NCI-H2227 treated with DMSO at 0.1 percent for 48 hours (cell line): ENCODE results near the gene KBTBD6.
"Not testable (repeated sequence)": the region's sequence is repeated elsewhere in the genome, so short reads cannot be mapped to it uniquely, and the experiment has no call there.

Experiments
- DNase-seq: peaks from one replicate; lab custom pipeline; 2025; lab: John Stamatoyannopoulos, UW

Gene KBTBD6, protein sequence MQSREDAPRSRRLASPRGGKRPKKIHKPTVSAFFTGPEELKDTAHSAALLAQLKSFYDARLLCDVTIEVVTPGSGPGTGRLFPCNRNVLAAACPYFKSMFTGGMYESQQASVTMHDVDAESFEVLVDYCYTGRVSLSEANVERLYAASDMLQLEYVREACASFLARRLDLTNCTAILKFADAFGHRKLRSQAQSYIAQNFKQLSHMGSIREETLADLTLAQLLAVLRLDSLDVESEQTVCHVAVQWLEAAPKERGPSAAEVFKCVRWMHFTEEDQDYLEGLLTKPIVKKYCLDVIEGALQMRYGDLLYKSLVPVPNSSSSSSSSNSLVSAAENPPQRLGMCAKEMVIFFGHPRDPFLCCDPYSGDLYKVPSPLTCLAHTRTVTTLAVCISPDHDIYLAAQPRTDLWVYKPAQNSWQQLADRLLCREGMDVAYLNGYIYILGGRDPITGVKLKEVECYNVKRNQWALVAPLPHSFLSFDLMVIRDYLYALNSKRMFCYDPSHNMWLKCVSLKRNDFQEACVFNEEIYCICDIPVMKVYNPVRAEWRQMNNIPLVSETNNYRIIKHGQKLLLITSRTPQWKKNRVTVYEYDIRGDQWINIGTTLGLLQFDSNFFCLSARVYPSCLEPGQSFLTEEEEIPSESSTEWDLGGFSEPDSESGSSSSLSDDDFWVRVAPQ

DNA sequence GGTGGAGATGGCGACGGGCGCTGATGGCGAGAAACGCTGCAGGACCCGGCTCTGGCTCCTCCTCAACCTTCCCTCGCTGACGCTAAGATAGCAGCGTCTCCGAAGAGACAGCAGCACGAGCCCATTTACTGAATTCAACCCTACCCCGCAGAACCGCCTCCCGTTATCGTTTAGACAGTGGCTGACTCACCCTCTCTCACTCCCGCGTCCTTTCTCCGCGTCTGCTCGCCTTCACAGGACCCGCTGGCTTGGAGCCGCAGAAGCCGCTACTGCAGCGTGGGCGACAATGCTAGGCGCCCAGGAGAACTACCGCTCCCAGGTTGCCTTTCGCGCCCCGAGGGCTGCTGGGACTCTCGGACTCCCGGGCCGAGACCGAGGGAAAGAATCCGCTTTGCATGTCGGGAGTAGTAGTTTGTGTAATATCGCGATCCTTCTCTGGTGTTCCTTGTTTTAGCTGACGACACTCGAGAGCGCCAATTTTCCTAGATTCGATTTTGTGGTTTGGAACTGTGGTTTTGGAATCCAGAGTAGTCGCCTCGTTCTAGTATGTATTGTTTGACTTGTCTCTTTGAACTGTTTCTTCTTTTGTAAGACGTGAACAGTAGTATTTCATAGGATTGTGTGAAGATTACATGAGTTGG, at the start of gene KBTBD6:
TSS of gene KBTBD6 (minus strand) at position 291 of the 641 bp plus-strand sequence. CDS start 291 bp downstream, outside the sequence.
- DNase-seq: peak; percentile 92

DNA sequence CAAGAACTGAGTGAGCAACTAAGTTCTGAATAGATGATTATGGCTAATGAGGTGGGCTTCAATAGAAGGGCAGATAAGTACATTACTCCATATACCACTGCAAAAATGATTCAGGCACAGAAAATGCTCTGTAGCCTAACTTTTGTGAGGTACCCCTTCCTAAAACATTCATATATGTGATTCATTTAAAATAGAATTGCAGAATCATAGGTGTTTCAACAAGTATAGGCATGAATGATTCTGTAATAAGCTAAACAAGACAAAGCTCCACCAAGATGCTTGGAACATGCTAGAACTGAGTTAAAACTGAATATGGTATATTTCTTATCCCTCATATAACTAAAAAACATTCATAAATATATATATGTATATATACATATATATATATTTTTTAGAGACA, 49.6 kb upstream of the KBTBD6 start:
- no peak for DNase-seq

DNA sequence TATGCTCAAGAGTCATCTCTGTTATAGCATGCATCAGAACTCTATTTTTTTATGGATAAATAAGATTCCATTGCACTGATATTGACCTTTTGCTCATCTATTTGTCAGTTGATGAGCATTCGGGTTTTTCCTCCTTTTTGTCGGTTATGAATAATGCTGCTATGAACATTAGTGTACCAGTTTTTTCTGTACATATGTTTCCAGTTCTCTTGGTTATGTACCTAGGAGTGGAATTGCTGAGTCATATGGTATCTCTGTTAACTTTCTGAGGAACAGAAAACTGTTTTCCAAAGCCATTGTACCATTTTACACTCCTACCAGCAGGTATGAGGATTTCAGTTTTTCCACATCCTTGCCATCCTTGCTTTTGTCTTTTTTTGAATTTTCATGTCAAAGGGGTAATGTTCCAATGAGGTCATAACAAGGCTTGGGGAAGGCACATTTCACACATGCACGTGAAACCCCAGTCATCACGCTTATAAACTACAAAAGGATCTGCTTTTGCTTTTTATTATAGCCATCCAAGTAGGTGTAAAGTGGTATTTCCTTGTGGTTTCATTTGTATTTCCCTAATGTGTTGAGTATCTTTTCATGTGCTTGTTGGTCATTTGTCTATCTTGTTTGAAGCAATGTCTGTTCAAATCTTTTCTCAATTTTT, 47.1 kb upstream of the KBTBD6 start:
- DNase-seq: no peak

DNA sequence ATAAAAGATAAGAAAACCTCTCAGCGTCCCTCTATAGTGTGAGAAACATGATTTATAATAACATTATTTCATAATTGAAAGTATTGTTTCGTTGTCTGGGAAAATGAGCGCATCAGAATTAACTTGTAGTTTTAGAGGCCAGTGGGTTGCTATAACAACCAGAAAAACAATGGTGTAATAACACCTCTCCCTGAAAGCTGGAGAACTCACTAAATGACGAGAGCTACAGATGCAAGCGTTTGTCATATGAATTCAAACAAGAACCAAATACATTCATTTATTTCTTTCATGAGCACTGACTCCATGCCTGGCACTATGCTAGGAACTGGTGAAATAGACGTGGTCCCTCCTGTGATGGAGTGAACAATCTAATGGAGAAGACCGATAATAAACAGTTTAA, 45.4 kb upstream of the KBTBD6 start:
- DNase-seq: no peak

DNA sequence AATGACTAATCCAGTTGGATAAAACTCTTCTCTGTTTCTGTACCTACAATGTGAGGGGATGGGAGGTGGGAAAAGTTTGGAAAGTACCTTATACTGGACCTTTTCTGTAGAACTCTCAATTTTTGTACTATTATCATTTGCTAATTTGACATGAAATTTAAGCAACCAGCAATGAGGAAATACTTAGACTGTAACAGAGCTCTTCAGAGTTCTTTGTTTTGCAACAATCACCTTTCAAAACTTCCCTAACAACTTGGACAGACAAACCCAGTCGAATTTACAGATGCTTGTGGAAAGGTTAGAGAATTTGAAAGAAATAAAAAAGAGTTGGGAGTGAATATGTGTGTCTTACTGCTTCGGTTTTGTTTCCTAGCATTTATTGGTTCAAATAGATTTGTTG, 45.0 kb upstream of the KBTBD6 start:
- DNase-seq: no peak

DNA sequence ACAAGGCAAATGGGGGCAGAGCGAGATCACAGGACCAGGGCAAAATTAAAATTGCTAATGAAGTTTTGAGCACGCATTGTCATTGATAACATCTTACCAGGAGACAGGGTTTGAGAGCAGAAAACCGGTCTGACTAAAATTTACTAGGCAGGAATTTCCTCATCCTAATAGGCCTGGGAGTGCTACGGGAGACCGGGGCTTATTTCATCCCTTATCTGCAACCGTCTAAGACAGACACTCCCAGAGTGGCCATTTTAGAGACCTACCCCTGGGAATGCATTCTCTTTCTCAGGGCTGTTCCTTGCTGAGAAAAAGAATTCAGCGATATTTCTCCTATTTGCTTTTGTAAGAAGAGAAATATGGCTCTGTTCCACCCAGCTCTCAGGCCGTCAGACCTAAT, 43.0 kb upstream of the KBTBD6 start:
- not testable (repeated sequence) for DNase-seq

DNA sequence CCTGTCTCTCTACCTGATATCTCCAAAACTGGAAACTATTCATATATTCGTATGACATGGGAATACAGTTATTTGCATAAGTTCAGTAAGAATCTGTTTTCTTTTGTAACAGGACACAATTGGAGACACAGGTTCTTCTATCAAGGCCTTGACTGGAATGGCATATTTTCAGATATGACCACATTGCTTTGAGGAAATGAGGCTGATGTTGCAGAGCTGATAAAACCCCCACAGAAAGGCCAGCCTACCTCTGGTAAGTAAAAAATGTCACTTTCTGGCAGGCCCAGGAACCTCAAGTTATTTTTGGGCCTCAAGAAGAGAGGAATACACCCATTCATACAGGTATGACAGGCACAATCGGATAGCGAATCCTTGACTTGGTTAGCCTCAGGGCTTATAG, 29.5 kb upstream of the KBTBD6 start:
- DNase-seq: no peak

DNA sequence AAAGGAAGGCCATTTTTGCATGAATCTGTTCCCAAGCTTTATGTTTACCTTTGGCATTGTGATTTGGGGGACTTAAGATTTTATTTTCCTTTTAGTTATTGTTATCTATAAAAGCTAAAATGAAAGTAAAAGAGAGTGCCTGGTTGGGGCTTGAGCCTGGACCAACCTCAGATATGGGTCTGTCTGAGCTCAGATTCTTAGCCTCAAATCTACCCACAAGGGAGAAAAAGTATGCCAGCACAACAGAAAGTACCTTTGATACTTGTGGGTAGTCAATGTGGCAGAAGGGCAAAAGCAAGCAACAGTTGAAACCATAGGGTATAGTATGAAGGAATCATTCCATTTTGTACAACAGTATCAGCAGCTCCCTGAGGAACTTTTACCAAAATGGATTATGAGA, 26.6 kb upstream of the KBTBD6 start:
- DNase-seq: no peak

DNA sequence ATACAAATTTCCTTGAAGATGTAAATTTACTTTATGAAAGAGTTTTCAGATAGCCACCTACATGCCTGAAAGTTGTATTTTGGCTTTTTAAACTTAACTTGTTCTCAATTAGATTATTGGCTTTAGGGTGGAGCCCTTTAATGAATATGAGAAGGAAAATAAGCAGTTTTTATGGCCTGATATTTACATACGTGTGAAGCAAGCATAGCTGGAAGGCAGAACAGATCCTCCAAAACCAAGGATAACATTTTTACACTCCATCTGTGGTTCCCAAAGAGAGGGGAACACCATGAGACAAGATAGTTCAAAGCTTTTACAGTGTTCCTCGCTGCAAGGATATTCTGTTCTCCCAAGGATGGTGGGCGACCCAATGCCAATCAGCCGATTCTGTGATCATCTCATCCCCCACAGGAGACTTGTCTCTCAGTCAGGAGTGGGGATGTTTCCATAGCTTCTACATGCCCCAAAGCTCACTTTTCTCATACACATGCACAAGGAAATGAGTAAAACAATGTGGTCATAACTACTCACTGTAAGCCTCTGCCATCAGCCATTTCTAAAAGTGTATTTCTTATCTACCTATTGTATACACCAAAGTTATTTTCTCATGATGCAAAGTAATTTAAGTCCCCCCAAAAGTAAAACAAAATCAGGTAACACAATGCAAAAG, 24.6 kb upstream of the KBTBD6 start:
- no peak for DNase-seq

DNA sequence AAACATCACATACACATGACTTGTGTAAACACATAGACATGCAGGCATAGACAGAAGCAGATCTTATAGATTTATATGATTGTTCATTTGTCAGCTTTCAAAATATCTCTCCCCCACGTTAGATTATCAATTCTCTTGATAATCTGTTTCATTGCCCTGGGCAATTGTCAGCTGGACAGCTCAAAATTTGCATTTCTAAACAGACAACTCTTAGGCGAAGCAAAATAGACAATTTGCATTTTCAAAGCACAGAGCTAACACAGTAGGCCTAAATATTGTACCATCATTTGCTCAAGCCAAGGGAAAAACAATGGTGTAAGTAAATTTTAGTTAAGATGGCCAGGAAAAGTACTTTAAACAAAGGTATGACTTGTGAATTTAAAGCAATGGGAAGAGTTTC, 24.0 kb upstream of the KBTBD6 start:
- DNase-seq: no peak

DNA sequence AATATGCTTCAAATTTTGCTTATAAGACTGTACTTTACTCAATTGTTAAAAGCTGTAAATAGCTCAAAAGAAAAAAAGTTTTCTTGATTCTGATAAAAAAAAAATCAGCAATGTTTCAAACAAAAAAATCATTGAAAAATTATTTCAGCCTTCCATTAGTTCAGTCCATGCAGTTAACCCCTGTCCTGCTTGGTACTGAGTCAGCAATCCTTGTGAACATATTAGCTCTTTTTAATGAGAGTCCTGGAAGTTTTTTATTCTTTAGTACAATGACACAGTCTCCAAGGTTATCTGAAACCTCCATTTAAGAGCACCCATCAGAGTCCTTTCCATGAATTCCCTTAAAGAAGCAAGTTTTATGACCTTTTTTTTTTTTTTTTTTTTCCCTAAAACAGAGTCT, 21.4 kb upstream of the KBTBD6 start:
- no peak for DNase-seq

DNA sequence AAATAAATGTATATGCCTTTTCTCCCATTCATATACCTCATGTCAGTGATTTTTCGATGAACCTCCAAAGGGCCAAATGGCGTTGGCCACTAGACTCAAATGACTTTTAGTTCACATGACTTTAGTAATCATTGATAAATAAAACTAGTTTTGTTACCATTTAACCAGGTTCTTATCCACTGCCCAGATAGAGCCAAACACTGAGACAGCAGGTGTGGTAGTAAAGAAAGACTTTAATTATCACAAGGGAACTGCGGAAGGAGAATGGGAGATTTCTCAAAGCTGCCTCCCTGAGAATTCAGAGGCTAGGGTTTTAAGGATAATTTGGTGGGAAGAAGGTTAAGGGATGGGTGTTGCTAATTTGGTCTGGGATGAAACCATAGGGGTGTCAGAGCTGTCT, 19.4 kb upstream of the KBTBD6 start:
- DNase-seq: no peak

DNA sequence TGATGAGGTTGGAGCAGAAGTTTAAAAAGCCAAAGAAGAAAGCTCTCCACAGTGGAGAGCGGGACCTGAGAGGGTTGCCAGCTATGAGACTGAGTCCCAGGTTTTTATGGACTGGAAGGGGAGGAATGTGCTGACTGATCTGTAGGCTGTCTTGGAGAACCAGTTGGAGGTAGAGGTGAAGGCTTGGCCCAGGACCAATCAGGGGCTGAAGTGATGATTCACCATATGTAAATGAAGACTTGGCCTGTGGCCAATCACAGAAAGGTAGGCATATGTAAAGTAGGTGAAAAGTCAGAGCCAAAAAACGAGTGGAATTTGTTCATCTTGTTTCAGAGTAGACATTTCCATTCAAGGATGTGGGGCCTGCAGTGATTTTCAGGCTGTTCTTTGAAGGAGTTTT, 17.5 kb upstream of the KBTBD6 start:
- no peak for DNase-seq

DNA sequence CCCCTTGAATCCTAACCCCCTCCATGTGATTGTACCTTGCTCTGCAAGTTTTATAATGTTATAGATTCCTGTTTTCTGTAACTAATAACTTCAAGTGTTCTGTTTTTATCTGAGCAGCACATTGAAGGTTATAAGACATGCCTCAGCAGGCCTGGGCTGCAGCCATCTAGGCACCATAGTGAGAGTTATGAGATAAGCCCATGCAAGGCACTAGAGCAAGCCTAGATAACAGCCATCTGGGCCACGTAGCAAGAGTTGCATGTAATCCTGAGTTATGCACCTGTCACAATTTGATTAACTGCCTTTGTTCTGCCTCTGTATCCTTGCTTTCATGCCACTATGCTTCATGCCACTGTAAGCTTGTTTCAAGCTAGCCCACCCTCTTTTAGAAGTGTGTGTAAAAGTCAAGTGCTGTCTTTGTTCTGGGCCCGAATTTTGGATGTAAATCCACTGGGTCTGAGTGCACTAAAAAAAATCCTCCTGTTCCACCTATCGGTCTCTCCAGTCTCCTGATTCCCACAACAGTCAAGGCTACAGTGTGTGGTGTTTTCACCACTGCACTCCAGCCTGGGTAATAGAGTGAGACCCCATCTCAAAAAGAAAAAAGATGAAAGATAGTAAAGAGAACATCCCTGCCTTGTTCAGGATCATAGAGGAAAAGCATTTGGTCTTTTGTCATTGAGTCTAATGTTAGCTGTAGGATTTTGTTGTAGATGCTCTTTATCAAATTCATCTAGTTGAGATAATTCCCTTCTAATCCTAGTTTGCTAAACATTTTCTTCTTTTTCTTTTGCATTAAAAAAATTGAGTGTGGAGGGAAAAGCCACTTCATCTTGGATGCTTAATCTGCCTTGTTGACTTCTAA, 16.0 kb upstream of the KBTBD6 start:
- DNase-seq: peak; percentile 1

DNA sequence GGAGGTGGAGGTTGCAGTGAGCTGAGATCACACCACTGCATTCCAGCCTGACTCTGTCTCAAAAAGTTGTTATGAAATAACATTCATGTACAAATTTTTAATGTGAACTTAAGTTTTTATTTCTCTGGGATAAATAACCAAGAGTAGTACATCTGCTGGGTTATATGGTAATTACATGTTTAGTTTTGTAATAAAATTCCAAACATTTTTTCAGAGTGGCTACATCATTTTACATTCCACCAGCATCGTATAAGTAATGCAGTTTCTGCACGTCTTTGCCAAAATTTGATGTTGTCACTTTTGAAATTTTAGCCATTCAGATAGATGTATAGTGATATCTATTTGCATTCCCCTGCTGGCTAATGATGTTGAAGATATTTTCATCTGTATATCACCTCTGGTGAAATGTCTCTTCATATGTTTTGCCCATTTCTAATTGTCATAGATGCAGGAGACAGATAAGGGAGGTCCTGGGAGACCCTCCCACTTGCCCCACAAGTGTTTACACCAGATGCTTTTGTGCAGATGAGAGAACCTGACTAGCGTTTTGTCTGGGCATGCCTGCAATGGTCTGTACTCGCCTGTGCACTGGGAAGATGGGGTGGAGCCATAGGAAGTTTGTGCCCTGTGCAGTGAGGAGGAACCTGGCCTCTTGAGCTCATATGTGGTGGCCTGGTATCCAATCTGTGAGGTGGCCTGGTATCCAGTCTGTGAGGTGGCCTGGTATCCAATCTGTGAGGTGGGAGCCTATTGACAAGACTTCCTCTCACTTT, 12.7 kb upstream of the KBTBD6 start:
- no peak for DNase-seq

DNA sequence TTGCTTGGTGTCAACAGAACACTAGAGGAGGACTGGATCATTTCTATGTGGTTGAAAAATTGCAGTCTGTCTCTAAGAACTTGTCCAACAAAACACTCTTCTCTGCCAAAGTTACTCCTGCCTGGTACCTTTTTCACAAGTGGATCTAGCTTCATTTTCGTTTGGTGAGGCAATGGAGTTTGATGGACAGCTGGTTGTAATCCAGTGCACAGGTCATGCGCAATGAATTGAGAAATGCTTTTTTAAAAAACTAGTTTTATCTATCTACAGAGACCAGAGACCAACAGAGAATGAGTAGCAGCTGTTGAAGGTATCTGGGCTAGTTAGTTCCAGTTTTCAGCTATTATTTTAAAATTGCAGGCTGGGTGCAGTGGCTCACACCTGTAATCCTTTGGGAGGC, 12.0 kb upstream of the KBTBD6 start:
- no peak for DNase-seq

DNA sequence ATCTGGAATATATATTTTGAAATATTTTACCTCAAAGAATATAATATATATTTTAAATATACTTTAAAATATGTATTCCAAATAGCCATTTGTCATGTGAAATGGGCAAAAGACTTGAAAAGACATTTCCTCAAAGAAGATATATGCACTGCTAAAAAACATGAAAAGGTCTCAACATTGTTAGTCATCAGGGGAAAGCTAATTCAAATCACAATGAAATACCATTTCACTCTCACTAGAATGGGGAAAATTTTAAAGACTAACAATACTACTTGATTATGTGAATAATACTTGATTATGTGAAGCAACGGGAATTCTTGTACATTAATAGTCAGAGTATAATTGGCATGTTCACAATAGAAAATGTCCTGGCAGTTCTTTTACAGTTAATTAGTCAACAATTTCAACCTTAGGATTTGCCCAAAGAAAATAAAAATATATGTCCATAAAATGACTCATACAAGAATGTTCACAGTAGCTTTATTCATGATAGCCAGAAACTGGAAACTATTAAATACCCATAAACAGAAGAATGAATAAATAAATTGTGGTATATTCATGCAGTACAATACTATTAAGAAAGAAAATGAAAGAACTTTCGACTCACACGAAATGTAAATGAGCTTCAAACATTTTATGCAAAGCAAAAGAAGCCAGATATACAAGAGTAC, 6.8 kb upstream of the KBTBD6 start:
- no peak for DNase-seq

DNA sequence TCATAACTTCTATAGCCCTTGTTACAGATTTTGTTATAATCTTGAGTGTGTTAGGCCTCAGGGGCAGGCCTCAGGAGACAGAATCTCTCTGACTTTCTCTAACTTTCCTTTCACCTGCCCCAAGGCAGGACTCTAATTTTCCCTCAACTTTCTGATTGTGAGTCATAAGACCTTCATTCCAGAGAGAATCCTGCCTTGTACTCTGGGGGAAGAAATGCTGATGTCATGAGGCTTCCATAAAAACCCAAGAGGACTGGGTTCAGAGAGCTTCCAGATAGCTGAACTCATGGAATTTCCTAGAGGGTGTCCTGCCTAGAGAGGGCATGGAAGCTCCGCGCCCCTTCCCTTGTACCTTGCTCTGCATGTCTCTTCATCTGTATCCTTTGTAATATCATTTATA, 5.3 kb upstream of the KBTBD6 start:
- DNase-seq: no peak

DNA sequence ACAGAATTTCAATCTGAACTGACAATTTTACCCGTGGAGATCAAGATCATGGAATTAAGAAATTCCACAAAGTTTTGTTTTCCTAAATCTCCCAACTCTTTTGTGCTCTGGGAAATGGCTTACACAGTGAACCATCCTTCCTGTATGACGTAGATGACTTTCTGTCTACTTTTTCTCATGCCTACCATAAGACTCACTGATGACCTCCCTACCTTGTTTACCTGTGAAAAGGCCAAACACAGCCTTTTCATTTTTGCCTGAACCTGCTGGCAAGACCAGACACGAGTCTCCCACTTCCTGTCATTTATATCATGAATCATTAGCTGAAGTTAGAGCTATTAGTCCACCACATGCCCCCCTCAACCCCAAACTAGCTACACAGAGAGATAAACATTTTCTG, 4.6 kb upstream of the KBTBD6 start:
- no peak for DNase-seq
